RWPE1 (cell line): Measurements from ENCODE around the gene SHLD2.

ENCODE experiments used
- CTCF ChIA-PET: fragments of 350-600 bp; sonication (Branson Sonifier 250); formaldehyde crosslinking; extraction: SDS; loops from one replicate; lab custom pipeline; 2021; lab: Yijun Ruan, JAX
- POLR2A ChIA-PET: fragments of 400-600 bp; formaldehyde crosslinking; extraction: SDS; loops from one replicate; lab custom pipeline; 2020; ENCODE audit warnings: antibody characterized with exemption; ENCODE audit not compliant: low non-redundant PET; lab: Yijun Ruan, JAX
- DNase-seq: peaks from one replicate; pipeline ENCODE4 v3.0.0; 2012; ENCODE audit warnings: low spot score
- H3K27ac ChIP-seq: fragments of 450-650 bp; 2 replicates; pipeline ENCODE4 v1.5.1; 2017
- CTCF ChIP-seq: fragments of 450-650 bp; conservative IDR thresholded peaks from 2 replicates; pipeline ENCODE4 v1.5.1; 2017; ENCODE audit warnings: low read depth, mild to moderate bottlenecking

The SHLD2 gene

GRCh38 chr10:87085537-87085936, 9.5 kb upstream of the SHLD2 start:
- no peak for DNase-seq
- no peak overlapping the region for H3K27ac ChIP-seq
- CTCF ChIA-PET: interaction anchor here (0.6 kb wide), 1 partner anchor 36 kb away, joined by 6 read pairs; no protein-coding TSS in a partner anchor
- no peak for TF ChIP-seq CTCF
- POLR2A ChIA-PET: interaction anchor here (1.4 kb wide), 1 partner anchor 114 kb away, joined by 4 read pairs; no protein-coding TSS in a partner anchor

- H3K27ac ChIP-seq: no peak overlapping the region
- no peak for TF ChIP-seq CTCF
- POLR2A ChIA-PET: no interaction called here
- no peak for DNase-seq
- CTCF ChIA-PET: interaction anchor here (0.8 kb wide), 1 partner anchor 123 kb away, joined by 3 read pairs; no protein-coding TSS in a partner anchor
Observed at GRCh38 chr10:87089746-87090145, 5.3 kb upstream of the SHLD2 start.

DNA sequence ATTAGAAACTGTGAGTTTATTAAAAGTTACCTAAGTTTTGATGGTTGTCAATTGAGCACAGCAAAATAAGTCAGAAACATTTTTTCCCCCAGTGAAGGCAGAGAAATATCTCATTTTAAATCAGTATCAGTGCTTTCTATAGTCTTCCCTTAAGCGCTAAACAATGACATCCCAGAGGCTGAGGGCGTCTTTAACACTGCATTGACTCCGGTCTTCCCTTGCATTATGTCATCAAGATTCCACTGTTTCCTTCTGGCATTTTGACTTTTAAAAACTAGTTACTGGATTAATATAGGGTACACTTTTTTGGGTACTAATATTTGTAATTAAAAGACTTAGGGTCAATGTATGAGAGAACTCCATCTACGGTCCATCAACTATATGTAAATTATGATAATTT, 4.2 kb upstream of the SHLD2 start:
- ChIA-PET POLR2A (no interaction called here), CTCF (no interaction called here)
- DNase-seq: no peak
- H3K27ac ChIP-seq: no peak overlapping the region
- TF ChIP-seq CTCF: no peak

DNA sequence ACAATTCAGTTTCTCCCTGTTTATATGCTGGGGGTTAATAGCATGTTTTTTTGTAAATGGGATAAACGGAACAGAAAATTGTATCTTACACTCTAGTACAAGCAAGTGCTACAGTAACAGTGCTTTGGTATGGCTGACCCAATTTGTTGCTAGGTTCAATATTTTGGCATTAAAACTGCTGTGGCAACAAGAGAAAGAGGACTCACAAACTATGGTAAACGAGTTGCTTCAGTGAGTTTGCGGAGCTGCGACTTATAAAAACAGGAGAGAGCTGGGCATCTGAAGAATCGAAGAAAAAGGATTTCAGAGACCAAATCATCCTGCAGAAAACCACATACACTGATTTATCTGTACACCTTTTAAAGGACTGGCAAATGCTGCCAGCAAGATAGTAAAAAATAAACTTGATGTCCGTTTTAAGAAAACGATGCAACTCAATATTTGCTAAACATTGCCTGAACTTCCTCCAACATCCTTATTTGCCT, 2.6 kb upstream of the SHLD2 start:
- ChIA-PET CTCF (no interaction called here), POLR2A (no interaction called here)
- TF ChIP-seq CTCF: no peak
- no peak for DNase-seq
- no peak overlapping the region for H3K27ac ChIP-seq

GRCh38 chr10:87092861-87093631, 2.0 kb upstream of the SHLD2 start:
- no peak for TF ChIP-seq CTCF
- ChIA-PET POLR2A (no interaction called here), CTCF (interaction anchor here (0.5 kb wide), 1 partner anchor 27 kb away, joined by 6 read pairs; no protein-coding TSS in a partner anchor)
- peak; percentile 73 for DNase-seq
- no peak overlapping the region for H3K27ac ChIP-seq

DNA sequence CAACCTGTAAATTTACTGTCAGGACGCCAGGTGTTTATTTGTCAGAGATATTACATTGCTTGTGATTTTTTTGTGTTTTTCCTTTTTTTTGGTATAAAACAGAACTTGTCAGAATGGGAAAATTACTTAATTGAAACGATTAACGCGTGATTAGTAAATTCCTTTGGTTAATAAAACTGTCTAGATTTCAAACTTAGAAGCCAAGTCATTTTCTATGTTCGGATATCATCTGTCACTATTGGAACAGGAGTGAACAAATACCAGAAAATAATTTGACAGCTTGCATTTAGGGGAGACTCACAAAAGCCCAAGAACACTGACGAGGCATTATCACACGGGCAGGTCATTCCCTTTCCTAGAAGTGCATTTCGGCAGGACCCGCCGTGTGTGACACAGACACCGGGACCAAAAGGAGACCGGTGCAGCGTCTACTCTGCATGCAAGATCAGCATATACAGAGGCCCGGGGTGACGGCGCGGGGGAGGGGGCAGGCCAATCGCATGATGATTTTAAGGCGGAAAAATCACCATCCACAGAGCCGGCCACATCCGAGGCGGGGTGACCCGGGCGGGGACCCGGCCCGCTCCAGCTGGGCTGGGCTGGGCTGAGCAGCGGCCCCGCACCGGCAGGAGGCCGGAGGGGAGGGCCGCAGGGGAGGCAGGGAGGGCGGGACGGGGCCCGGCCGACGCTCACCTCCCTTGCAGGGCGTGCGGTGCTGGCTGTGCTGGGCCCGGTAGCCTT, 1.2 kb upstream of the SHLD2 start:
- DNase-seq: peak; percentile 55
- POLR2A ChIA-PET: interaction anchor here (0.6 kb wide), 1 partner anchor 16 kb away, joined by 3 read pairs; no protein-coding TSS in a partner anchor
- peak overlapping the region; percentile 99 for H3K27ac ChIP-seq
- CTCF ChIA-PET: no interaction called here
- TF ChIP-seq CTCF: no peak
